Panc1 (cell line): Measurements from ENCODE around the gene CEP131. TPM values are rescaled to one million over a fixed set of nuclear protein-coding genes. Genes with fewer than 3 reads are reported as not detected.

ENCODE experiments used
- ATAC-seq: fragments of 200-7000 bp; cut with Tn5 transposase; 2 replicates; pipeline ENCODE4 v1.9.1; 2020; ENCODE audit warnings: mild to moderate bottlenecking, moderate library complexity
- BruUV-seq: library from RNA; stranded (reverse); fragments of 400-500 nt; replicated peaks from 2 replicates; lab custom pipeline; 2021; lab: Mats Ljungman, UMichigan
- CTCF ChIA-PET: fragments of 300-600 bp; sonication (Branson Sonifier 250); formaldehyde crosslinking; loops from one replicate; lab custom pipeline; 2022; ENCODE audit warnings: antibody characterized with exemption; lab: Charles Lee
- POLR2A ChIA-PET: fragments of 300-600 bp; sonication (Branson Sonifier 250); formaldehyde crosslinking; loops from one replicate; lab custom pipeline; 2022; ENCODE audit warnings: antibody characterized with exemption; lab: Charles Lee
- DNase-seq: peaks from one replicate; pipeline ENCODE4 v3.0.0-alpha.2; 2010; ENCODE audit warnings: low read depth, low spot score
- H3K27ac ChIP-seq: 2 replicates; pipeline ENCODE4 v1.5.1; 2011; ENCODE audit warnings: mild to moderate bottlenecking, low read length, inconsistent platforms
- H3K27me3 ChIP-seq: fragments of 200-500 bp; sonication (Bioruptor generic); 2 replicates; pipeline ENCODE4 v1.6.0; 2014; ENCODE audit warnings: low read length, inconsistent platforms; ENCODE audit not compliant: control insufficient read depth, insufficient read depth
- H3K36me3 ChIP-seq: fragments of 200-500 bp; sonication (Bioruptor generic); 2 replicates; pipeline ENCODE4 v1.5.1; 2014; ENCODE audit warnings: inconsistent platforms, mild to moderate bottlenecking, low read length, moderate library complexity; ENCODE audit not compliant: control insufficient read depth, insufficient read depth
- H3K4me1 ChIP-seq: 2 replicates; pipeline ENCODE4 v1.5.1; 2011; ENCODE audit warnings: inconsistent platforms, mild to moderate bottlenecking, low read length, moderate library complexity; ENCODE audit not compliant: control insufficient read depth, insufficient read depth
- H3K4me3 ChIP-seq, 2 experiments: 2 replicates each; pipeline ENCODE4 v1.5.1; 2011 to 2012; ENCODE audit warnings: low read depth in 2 of 2, low read length in 2 of 2, mild to moderate bottlenecking in 2 of 2, inconsistent platforms in 1 of 2, moderate library complexity in 1 of 2
- H3K9me3 ChIP-seq: fragments of 200-500 bp; sonication (Bioruptor generic); 2 replicates; pipeline ENCODE4 v1.5.1; 2014; ENCODE audit warnings: low read depth, mild to moderate bottlenecking, inconsistent platforms, low read length, moderate library complexity; ENCODE audit not compliant: control insufficient read depth, insufficient read depth
- POLR2AphosphoS5 ChIP-seq: IDR thresholded peaks from 2 replicates; pipeline ENCODE4 v1.6.1; 2012; ENCODE audit warnings: mild to moderate bottlenecking, low read depth, low read length, moderate library complexity
- SIN3A ChIP-seq: IDR thresholded peaks from 2 replicates; pipeline ENCODE4 v1.6.1; 2012; ENCODE audit warnings: low read depth, mild to moderate bottlenecking, low read length, moderate library complexity, borderline replicate concordance; ENCODE audit not compliant: insufficient read depth
- TCF7L2 ChIP-seq: IDR thresholded peaks from 2 replicates; pipeline ENCODE4 v1.6.1; 2011; ENCODE audit warnings: mild to moderate bottlenecking, low read depth, low read length, inconsistent platforms
- in situ Hi-C: cut with HindIII; loops from 2 replicates; pipeline ENCODE4 v1.10.0; 2016; ENCODE audit warnings: low sequenced_read_pairs, low pct_unique_long_range_greater_than_20kb
- intact Hi-C: fragments of 100-400 bp; cut with micrococcal nuclease; formaldehyde crosslinking; loops from one replicate; pipeline ENCODE4 v1.10.0; 2022; ENCODE audit not compliant: unreplicated experiment
- total RNA-seq: library from RNA; stranded (reverse); gene quantifications from one replicate; pipeline ENCODE4 v1.2.1, GENCODE V29; 2021; ENCODE audit not compliant: unreplicated experiment
- TF ChIP-seq, protein P1 (sequence below): fragments of 450-650 bp; IDR thresholded peaks from 2 replicates; pipeline ENCODE4 v1.5.1; 2017; ENCODE audit warnings: mild to moderate bottlenecking
- TF ChIP-seq, protein P2 (sequence below), 2 experiments: IDR thresholded peaks; 2 replicates each; pipeline ENCODE4 v1.6.1; 2011 to 2012; ENCODE audit warnings: low read depth in 2 of 2, control low read depth in 1 of 2, low read length in 1 of 2, mild to moderate bottlenecking in 1 of 2, moderate library complexity in 1 of 2; ENCODE audit not compliant: insufficient read depth in 1 of 2

Gene CEP131
- total RNA-seq, 1 experiment from 2014 or later, result 26.0 TPM

DNA sequence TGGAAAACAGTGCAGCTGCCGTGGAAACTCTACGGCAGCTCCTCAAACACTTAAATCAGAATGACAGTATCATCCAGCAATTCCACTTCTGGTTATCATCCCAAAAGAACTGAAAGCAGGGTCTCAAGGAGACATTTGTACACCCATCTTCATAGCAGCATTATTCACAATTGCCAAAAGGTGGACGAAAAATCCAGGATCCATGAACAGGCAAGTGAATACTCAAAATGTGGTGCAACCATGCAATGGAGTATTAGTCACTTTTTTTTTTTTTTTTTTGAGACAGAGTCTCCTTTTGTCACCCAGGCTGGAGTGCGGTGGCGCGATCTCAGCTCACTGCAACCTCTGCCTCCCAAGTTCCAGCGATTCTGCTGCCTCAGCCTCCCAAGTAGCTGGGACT lies 46.1 kb downstream of the CEP131 start:
- CTCF ChIA-PET, result interaction anchor here (0.6 to 0.7 kb wide), 2 partner anchors 33 to 69 kb away, joined by 3 read pairs; no protein-coding TSS in a partner anchor
- TF ChIP-seq POLR2AphosphoS5 (no peak), SIN3A (no peak), TCF7L2 (no peak)
- no peaks in the 10 kb centered on the region; the same call in 1 of the 2 replicates for H3K4me1 ChIP-seq
- intact Hi-C loops, result no loop called here
- ATAC-seq (no peak), DNase-seq (no peak)
- no peaks in the 10 kb centered on the region for H3K9me3 ChIP-seq
- no peak overlapping the region for H3K27ac ChIP-seq
- in situ Hi-C loops, result no loop called here
- POLR2A ChIA-PET, result interaction anchor here (0.7 kb wide), 1 partner anchor 340 kb away, joined by 10 read pairs; no protein-coding TSS in a partner anchor
- H3K4me3 ChIP-seq, result no peak overlapping the region
- no TSS peak for BruUV-seq
- no peaks in the 10 kb centered on the region for H3K36me3 ChIP-seq
- H3K27me3 ChIP-seq, result no peaks in the 10 kb centered on the region

DNA sequence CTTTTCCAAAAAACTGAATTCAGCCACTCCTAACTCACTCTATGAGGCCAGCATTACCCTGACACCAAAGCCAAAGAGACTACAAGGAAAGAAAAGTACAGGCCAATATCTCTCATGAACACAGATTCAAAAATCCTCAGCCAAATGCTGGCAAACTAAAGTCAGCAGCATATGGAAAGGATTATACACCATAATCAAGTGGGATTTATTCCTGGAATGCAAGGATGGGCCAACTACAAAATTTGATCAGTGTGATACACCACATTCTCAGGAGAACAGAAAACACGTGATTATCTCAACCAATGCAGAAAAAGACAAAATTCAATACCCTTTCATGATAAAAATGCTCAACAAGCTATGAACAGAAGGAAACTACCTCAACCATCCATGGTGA lies 49.0 kb downstream of the CEP131 start:
- TF ChIP-seq, protein P1, sequence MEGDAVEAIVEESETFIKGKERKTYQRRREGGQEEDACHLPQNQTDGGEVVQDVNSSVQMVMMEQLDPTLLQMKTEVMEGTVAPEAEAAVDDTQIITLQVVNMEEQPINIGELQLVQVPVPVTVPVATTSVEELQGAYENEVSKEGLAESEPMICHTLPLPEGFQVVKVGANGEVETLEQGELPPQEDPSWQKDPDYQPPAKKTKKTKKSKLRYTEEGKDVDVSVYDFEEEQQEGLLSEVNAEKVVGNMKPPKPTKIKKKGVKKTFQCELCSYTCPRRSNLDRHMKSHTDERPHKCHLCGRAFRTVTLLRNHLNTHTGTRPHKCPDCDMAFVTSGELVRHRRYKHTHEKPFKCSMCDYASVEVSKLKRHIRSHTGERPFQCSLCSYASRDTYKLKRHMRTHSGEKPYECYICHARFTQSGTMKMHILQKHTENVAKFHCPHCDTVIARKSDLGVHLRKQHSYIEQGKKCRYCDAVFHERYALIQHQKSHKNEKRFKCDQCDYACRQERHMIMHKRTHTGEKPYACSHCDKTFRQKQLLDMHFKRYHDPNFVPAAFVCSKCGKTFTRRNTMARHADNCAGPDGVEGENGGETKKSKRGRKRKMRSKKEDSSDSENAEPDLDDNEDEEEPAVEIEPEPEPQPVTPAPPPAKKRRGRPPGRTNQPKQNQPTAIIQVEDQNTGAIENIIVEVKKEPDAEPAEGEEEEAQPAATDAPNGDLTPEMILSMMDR, result no peak
- TF ChIP-seq, protein P2, sequence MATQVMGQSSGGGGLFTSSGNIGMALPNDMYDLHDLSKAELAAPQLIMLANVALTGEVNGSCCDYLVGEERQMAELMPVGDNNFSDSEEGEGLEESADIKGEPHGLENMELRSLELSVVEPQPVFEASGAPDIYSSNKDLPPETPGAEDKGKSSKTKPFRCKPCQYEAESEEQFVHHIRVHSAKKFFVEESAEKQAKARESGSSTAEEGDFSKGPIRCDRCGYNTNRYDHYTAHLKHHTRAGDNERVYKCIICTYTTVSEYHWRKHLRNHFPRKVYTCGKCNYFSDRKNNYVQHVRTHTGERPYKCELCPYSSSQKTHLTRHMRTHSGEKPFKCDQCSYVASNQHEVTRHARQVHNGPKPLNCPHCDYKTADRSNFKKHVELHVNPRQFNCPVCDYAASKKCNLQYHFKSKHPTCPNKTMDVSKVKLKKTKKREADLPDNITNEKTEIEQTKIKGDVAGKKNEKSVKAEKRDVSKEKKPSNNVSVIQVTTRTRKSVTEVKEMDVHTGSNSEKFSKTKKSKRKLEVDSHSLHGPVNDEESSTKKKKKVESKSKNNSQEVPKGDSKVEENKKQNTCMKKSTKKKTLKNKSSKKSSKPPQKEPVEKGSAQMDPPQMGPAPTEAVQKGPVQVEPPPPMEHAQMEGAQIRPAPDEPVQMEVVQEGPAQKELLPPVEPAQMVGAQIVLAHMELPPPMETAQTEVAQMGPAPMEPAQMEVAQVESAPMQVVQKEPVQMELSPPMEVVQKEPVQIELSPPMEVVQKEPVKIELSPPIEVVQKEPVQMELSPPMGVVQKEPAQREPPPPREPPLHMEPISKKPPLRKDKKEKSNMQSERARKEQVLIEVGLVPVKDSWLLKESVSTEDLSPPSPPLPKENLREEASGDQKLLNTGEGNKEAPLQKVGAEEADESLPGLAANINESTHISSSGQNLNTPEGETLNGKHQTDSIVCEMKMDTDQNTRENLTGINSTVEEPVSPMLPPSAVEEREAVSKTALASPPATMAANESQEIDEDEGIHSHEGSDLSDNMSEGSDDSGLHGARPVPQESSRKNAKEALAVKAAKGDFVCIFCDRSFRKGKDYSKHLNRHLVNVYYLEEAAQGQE (IDR thresholded peaks at IDR 0.05; ENCODE audit: insufficient read depth in 1 of 2, low read depth in 2 of 2, low read length in 1 of 2), result no peak
- TF ChIP-seq POLR2AphosphoS5 (no peak), TCF7L2 (no peak), SIN3A (no peak)
- no peaks in the 10 kb centered on the region for H3K27me3 ChIP-seq
- H3K27ac ChIP-seq, result no peak overlapping the region
- ChIA-PET POLR2A (no interaction called here), CTCF (no interaction called here)
- no peaks in the 10 kb centered on the region for H3K4me1 ChIP-seq
- in situ Hi-C loops (no loop called here), intact Hi-C loops (no loop called here)
- H3K4me3 ChIP-seq, result no peak overlapping the region
- DNase-seq (no peak), ATAC-seq (no peak)
- no TSS peak for BruUV-seq
- no peaks in the 10 kb centered on the region for H3K36me3 ChIP-seq
- no peaks in the 10 kb centered on the region for H3K9me3 ChIP-seq

- no peaks in the 10 kb centered on the region for H3K36me3 ChIP-seq
- no peak for TF ChIP-seq POLR2AphosphoS5
- DNase-seq, result no peak
- intact Hi-C loops (no loop called here), in situ Hi-C loops (no loop called here)
- no peak overlapping the region for H3K27ac ChIP-seq
- no peaks in the 10 kb centered on the region for H3K4me1 ChIP-seq
- CTCF ChIA-PET, result no interaction called here
- POLR2A ChIA-PET, result no interaction called here
- BruUV-seq, result no TSS peak
- H3K9me3 ChIP-seq, result no peaks in the 10 kb centered on the region
- H3K27me3 ChIP-seq, result no peaks in the 10 kb centered on the region
- 0 out of 2 replicates have a peak, but pooled peaks have one; percentile 23 for ATAC-seq
- H3K4me3 ChIP-seq, result no peak overlapping the region
Observed at GRCh38 chr17:81173052-81173761, 49.6 kb downstream of the CEP131 start.
